MM.1S (cell line): ENCODE measurements around the gene SLC39A3.

Experiments used
- DNase-seq: peaks from one replicate; pipeline ENCODE4 v3.0.0-alpha.2; 2015
- H2AFZ ChIP-seq: fragments of 300-600 bp; sonication (generic); 2 replicates; pipeline ENCODE4 v1.6.0; 2016; ENCODE audit warnings: antibody characterized with exemption, low read length
- H3F3A ChIP-seq: fragments of 300-600 bp; sonication (generic); 2 replicates; pipeline ENCODE4 v1.6.1; 2016; ENCODE audit warnings: mild to moderate bottlenecking, antibody characterized with exemption, low read length, moderate library complexity, mixed read lengths; ENCODE audit not compliant: insufficient read depth
- H3K27ac ChIP-seq: fragments of 300-600 bp; sonication (generic); 2 replicates; pipeline ENCODE4 v1.5.1; 2016; ENCODE audit warnings: mild to moderate bottlenecking, low read length
- H3K27me3 ChIP-seq: fragments of 300-600 bp; sonication (generic); replicated peaks from 2 replicates; pipeline ENCODE4 v1.6.0; 2016; ENCODE audit warnings: low read length; ENCODE audit not compliant: insufficient read depth
- H3K36me3 ChIP-seq: fragments of 300-600 bp; sonication (generic); replicated peaks from 2 replicates; pipeline ENCODE4 v1.6.1; 2016; ENCODE audit warnings: mild to moderate bottlenecking, low read length, mixed read lengths; ENCODE audit not compliant: insufficient read depth
- H3K4me1 ChIP-seq: fragments of 300-600 bp; sonication (generic); 2 replicates; pipeline ENCODE4 v1.6.1; 2016; ENCODE audit warnings: low read length, mixed read lengths
- H3K4me2 ChIP-seq: fragments of 300-600 bp; sonication (generic); 2 replicates; pipeline ENCODE4 v1.6.0; 2016; ENCODE audit warnings: low read depth, low read length
- H3K4me3 ChIP-seq: fragments of 300-600 bp; sonication (generic); 2 replicates; pipeline ENCODE4 v1.5.1; 2016; ENCODE audit warnings: low read length, mixed read lengths
- H3K79me2 ChIP-seq: fragments of 300-600 bp; sonication (generic); 2 replicates; pipeline ENCODE4 v1.6.1; 2016; ENCODE audit warnings: mixed run types, low read length, mixed read lengths
- H3K9ac ChIP-seq: fragments of 300-600 bp; sonication (generic); 2 replicates; pipeline ENCODE4 v1.6.1; 2016; ENCODE audit warnings: low read length, mixed read lengths
- H3K9me2 ChIP-seq: fragments of 300-600 bp; sonication (generic); replicated peaks from 2 replicates; pipeline ENCODE4 v1.6.1; 2016; ENCODE audit warnings: mild to moderate bottlenecking, low read length, mixed read lengths; ENCODE audit not compliant: insufficient read depth
- H3K9me3 ChIP-seq: fragments of 300-600 bp; sonication (generic); replicated peaks from 2 replicates; pipeline ENCODE4 v1.6.1; 2016; ENCODE audit warnings: mild to moderate bottlenecking, low read length, mixed read lengths; ENCODE audit not compliant: insufficient read depth
- H4K20me1 ChIP-seq: fragments of 300-600 bp; sonication (generic); 2 replicates; pipeline ENCODE4 v1.6.1; 2016; ENCODE audit warnings: mild to moderate bottlenecking, low read length, moderate library complexity, mixed read lengths; ENCODE audit not compliant: insufficient read depth
- EZH2 ChIP-seq: fragments of 300-600 bp; sonication (generic); optimal IDR thresholded peaks from 2 replicates; pipeline ENCODE3; 2017; ENCODE audit warnings: low read depth, mild to moderate bottlenecking, antibody characterized with exemption, low read length, mixed read lengths
- EZH2phosphoT487 ChIP-seq: fragments of 300-600 bp; sonication (generic); IDR thresholded peaks from 2 replicates; pipeline ENCODE4 v1.6.1; 2018; ENCODE audit warnings: antibody characterized with exemption, low read length
- TF ChIP-seq, protein P1 (sequence below): fragments of 300-600 bp; sonication (generic); IDR thresholded peaks from 2 replicates; pipeline ENCODE4 v1.5.1; 2016; ENCODE audit warnings: antibody characterized with exemption, low read length, mixed read lengths

Gene SLC39A3

DNA sequence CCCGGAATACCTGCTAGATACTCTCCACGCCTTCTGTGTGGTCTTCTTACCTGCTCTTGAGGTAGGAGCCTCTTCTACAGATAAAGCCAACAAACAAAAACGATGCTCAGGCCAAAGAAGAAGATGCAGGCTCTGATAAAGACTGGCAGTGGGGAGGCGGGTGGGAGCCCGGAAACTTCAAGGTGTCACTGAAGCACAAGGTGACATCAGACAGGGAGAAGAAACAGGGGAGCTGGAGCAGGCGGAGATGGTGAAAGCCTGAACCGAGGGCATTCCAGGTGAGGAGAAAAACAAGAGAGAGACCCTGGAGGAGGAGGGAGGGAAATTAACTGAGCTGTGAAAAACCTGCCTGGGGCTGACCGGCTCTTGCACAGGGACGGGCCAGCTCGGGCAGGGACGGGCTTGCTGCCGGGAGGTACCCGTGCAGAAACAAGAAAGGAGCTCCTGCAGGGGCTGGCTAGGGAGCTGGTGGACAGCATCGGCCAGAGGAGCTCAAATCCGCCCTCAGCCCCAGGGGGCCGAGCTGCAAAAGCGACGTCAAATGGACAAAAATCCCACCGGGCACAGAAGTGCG is 56.3 kb downstream of the SLC39A3 start:
- Histone ChIP-seq H3K4me3 (no peak overlapping the region), H3K27me3 (no peaks in the 10 kb centered on the region), H3K9me2 (no peaks in the 10 kb centered on the region), H3K36me3 (no peaks in the 10 kb centered on the region), H3K27ac (no peak overlapping the region), H3K4me1 (no peaks in the 10 kb centered on the region), H3F3A (no peaks in the 10 kb centered on the region), H3K9me3 (no peaks in the 10 kb centered on the region), H3K79me2 (peaks cover 8% of the 10 kb centered on the region), H2AFZ (no peak overlapping the region), H3K9ac (no peak overlapping the region), H3K4me2 (no peak overlapping the region), H4K20me1 (no peaks in the 10 kb centered on the region)
- no peak for DNase-seq
- TF ChIP-seq EZH2phosphoT487: no peak
- TF ChIP-seq, protein P1, sequence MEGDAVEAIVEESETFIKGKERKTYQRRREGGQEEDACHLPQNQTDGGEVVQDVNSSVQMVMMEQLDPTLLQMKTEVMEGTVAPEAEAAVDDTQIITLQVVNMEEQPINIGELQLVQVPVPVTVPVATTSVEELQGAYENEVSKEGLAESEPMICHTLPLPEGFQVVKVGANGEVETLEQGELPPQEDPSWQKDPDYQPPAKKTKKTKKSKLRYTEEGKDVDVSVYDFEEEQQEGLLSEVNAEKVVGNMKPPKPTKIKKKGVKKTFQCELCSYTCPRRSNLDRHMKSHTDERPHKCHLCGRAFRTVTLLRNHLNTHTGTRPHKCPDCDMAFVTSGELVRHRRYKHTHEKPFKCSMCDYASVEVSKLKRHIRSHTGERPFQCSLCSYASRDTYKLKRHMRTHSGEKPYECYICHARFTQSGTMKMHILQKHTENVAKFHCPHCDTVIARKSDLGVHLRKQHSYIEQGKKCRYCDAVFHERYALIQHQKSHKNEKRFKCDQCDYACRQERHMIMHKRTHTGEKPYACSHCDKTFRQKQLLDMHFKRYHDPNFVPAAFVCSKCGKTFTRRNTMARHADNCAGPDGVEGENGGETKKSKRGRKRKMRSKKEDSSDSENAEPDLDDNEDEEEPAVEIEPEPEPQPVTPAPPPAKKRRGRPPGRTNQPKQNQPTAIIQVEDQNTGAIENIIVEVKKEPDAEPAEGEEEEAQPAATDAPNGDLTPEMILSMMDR: no peak
- TF ChIP-seq EZH2: no peak
